ENCODE measurements around the gene ADARB2.

Gene ADARB2

GRCh38 chr10:1184541-1185430, 552.5 kb downstream of the ADARB2 start:
- no peak for DNase-seq (ENCODE audit: low read depth)

GRCh38 chr10:1183701-1184100, 553.6 kb downstream of the ADARB2 start:
- DNase-seq (ENCODE audit: low read depth) = no peak

- DNase-seq (ENCODE audit: low read depth) = no peak
These were observed 554.3 kb downstream of the ADARB2 start for GRCh38 chr10:1183033-1183396.

GRCh38 chr10:1182280-1183032, 554.9 kb downstream of the ADARB2 start:
- no peak for DNase-seq (ENCODE audit: low read depth)

GRCh38 chr10:1180836-1181235, 556.5 kb downstream of the ADARB2 start:
- no peak for DNase-seq (ENCODE audit: low read depth)

GRCh38 chr10:1180071-1180730, 557.1 kb downstream of the ADARB2 start:
- no peak for DNase-seq (ENCODE audit: low read depth)

- DNase-seq (ENCODE audit: low read depth) = no peak
These were observed 557.8 kb downstream of the ADARB2 start for GRCh38 chr10:1179346-1180070.

GRCh38 chr10:1178506-1178905, 558.8 kb downstream of the ADARB2 start:
- no peak for DNase-seq (ENCODE audit: low read depth)

GRCh38 chr10:1177936-1178335, 559.4 kb downstream of the ADARB2 start:
- no peak for DNase-seq (ENCODE audit: low read depth)

GRCh38 chr10:1175956-1176565, 561.3 kb downstream of the ADARB2 start:
- DNase-seq (ENCODE audit: low read depth) = no peak

- DNase-seq (ENCODE audit: low read depth) = no peak
These were observed 563.3 kb downstream of the ADARB2 start for GRCh38 chr10:1174022-1174421.

- DNase-seq (ENCODE audit: low read depth) = no peak
These were observed 564.2 kb downstream of the ADARB2 start for GRCh38 chr10:1173091-1173490.

GRCh38 chr10:1172256-1172984, 564.9 kb downstream of the ADARB2 start:
- no peak for DNase-seq (ENCODE audit: low read depth)

GRCh38 chr10:1171586-1171985, 565.7 kb downstream of the ADARB2 start:
- no peak for DNase-seq (ENCODE audit: low read depth)

GRCh38 chr10:1171182-1171581, 566.1 kb downstream of the ADARB2 start:
- DNase-seq (ENCODE audit: low read depth) = no peak

GRCh38 chr10:1170867-1171180, 566.5 kb downstream of the ADARB2 start:
- DNase-seq (ENCODE audit: low read depth) = no peak

- DNase-seq (ENCODE audit: low read depth) = no peak
These were observed 567.1 kb downstream of the ADARB2 start for GRCh38 chr10:1169981-1170866.

GRCh38 chr10:1169186-1169885, 568.0 kb downstream of the ADARB2 start:
- DNase-seq (ENCODE audit: low read depth) = no peak

- DNase-seq (ENCODE audit: low read depth) = no peak
These were observed 568.6 kb downstream of the ADARB2 start for GRCh38 chr10:1168763-1169162.
